Dermis lymphatic vessel endothelial cell (primary cell): ENCODE data around the gene NUP214. TPM values are rescaled to one million over a fixed set of nuclear protein-coding genes. Genes with fewer than 3 reads are reported as not detected.

Source experiments
- total RNA-seq: library from RNA; depleted of rRNA; stranded (reverse); fragments of >200 nt; gene quantifications from 2 replicates; pipeline ENCODE4 v1.2.1, GENCODE V29; 2014

The NUP214 gene
- 8.8 and 10.5 TPM in 2 replicates for total RNA-seq

GRCh38 chr9:131125288-131126058 is at the start of gene NUP214:
TSS of gene NUP214 (plus strand) at chr9:131125586. CDS start at chr9:131125705, 119 bp downstream.

GRCh38 chr9:131096269-131097125 is 28.9 kb upstream of the NUP214 start, which contains the start of gene AIF1L:
TSS of gene AIF1L (plus strand) at chr9:131096531. CDS start at chr9:131096630, 99 bp downstream.

GRCh38 chr9:131276094-131276888 is 150.9 kb downstream of the NUP214 start, which contains the start of gene FAM78A:
TSS of gene FAM78A (minus strand) at chr9:131276510. CDS start at chr9:131276179, 331 bp downstream.

Other genes with a start within 250 kb of the NUP214 start
- gene QRFP, start 228.8 kb upstream of the NUP214 start, total RNA-seq = not detected in 2 replicates
- gene FIBCD1, start 186.3 kb upstream of the NUP214 start, total RNA-seq = not detected in 2 replicates
- gene LAMC3, start 116.4 kb upstream of the NUP214 start, total RNA-seq = 0.22 and 1.5 TPM in 2 replicates
- 0.77 and 1.1 TPM in 2 replicates for gene AIF1L, start 29.1 kb upstream of the NUP214 start, total RNA-seq
- 2.8 and 3.7 TPM in 2 replicates for gene FAM78A, start 150.9 kb downstream of the NUP214 start, total RNA-seq
- 2.1 and 2.6 TPM in 2 replicates for gene PLPP7, start 164.1 kb downstream of the NUP214 start, total RNA-seq